Vagina (tissue), 2 donors: ENCODE results near the gene PRKAR1B. TPM values are rescaled to one million over a fixed set of nuclear protein-coding genes. Genes with fewer than 3 reads are reported as not detected.

ENCODE experiments used
- DNase-seq, 2 donors: peaks; one replicate each; pipeline ENCODE4 v3.0.0-alpha.2; 2017; ENCODE audit errors: extremely low spot score in 2 of 2
- H3K27ac ChIP-seq: fragments of 200-600 bp; sonication (generic); one replicate; pipeline ENCODE4 v1.5.1; 2019
- H3K27me3 ChIP-seq: fragments of 200-600 bp; sonication (generic); one replicate; pipeline ENCODE4 v1.5.1; 2019
- H3K36me3 ChIP-seq, 2 donors: fragments of 200-600 bp; sonication (generic); one replicate each; pipeline ENCODE4 v1.5.1; 2017 to 2019
- H3K4me1 ChIP-seq: fragments of 200-600 bp; sonication (generic); one replicate; pipeline ENCODE4 v1.5.1; 2019
- H3K4me3 ChIP-seq, 2 donors: fragments of 200-600 bp; sonication (generic); 1 replicate in 1 of 2; 2 replicates in 1 of 2; pipeline ENCODE4 v1.5.1; 2016 to 2019
- H3K9me3 ChIP-seq: fragments of 200-600 bp; sonication (generic); one replicate; pipeline ENCODE4 v1.5.1; 2019
- CTCF ChIP-seq, 3 experiments: fragments of 450-650 bp in 2 of 3; fragments of 200-600 bp in 1 of 3; sonication (generic) in 1 of 3; IDR thresholded peaks; one replicate each; pipeline ENCODE4 v1.5.1; 2017 to 2019; ENCODE audit warnings: antibody characterized with exemption in 3 of 3, mild to moderate bottlenecking in 2 of 3, moderate library complexity in 2 of 3
- POLR2A ChIP-seq, 2 donors: fragments of 450-650 bp; IDR thresholded peaks; one replicate each; pipeline ENCODE4 v1.6.1; 2017; ENCODE audit warnings: antibody characterized with exemption in 2 of 2, mild to moderate bottlenecking in 2 of 2, moderate library complexity in 2 of 2
- POLR2AphosphoS5 ChIP-seq, 2 donors: sonication (generic); formaldehyde crosslinking; IDR thresholded peaks; one replicate each; pipeline ENCODE4 v1.9.0; 2017; ENCODE audit warnings: antibody characterized with exemption in 2 of 2, mild to moderate bottlenecking in 2 of 2, low read depth in 1 of 2; ENCODE audit not compliant: insufficient read depth in 1 of 2
- intact Hi-C: fragments of 100-400 bp; cut with DNase I; formaldehyde crosslinking; loops from one replicate; pipeline ENCODE4 v1.15.1; 2023
- total RNA-seq: library from RNA; depleted of rRNA; stranded (reverse); fragments of >200 nt; gene quantifications from one replicate; pipeline ENCODE4 v1.2.3, GENCODE V29; 2016

Gene PRKAR1B
- total RNA-seq, 1 donor from 2014 or later = 31.4 TPM

- intact Hi-C loops = no loop called here
- Histone ChIP-seq H3K36me3 (no peaks in the 10 kb centered on the region), H3K9me3 (no peaks in the 10 kb centered on the region), H3K4me3 (no peak overlapping the region), H3K27me3 (no peaks in the 10 kb centered on the region), H3K27ac (no peak overlapping the region), H3K4me1 (no peaks in the 10 kb centered on the region)
- TF ChIP-seq POLR2AphosphoS5 (IDR thresholded peaks at IDR 0.05; ENCODE audit: insufficient read depth in 1 of 2, low read depth in 1 of 2) (no peak), CTCF (IDR thresholded peaks at IDR 0.05) (no peak), POLR2A (IDR thresholded peaks at IDR 0.05) (no peak)
- DNase-seq = no peak
These were observed 176.0 kb downstream of the PRKAR1B start for GRCh38 chr7:550881-551614.

- H3K4me3 ChIP-seq = no peak overlapping the region
- no peaks in the 10 kb centered on the region for H3K36me3 ChIP-seq
- H3K4me1 ChIP-seq = no peaks in the 10 kb centered on the region
- no peaks in the 10 kb centered on the region for H3K27me3 ChIP-seq
- intact Hi-C loops = no loop called here
- H3K9me3 ChIP-seq = no peaks in the 10 kb centered on the region
- TF ChIP-seq CTCF (IDR thresholded peaks at IDR 0.05) (no peak), POLR2A (IDR thresholded peaks at IDR 0.05) (no peak), POLR2AphosphoS5 (IDR thresholded peaks at IDR 0.05; ENCODE audit: insufficient read depth in 1 of 2, low read depth in 1 of 2) (no peak)
- H3K27ac ChIP-seq = no peak overlapping the region
- no peak for DNase-seq
These were observed 177.0 kb downstream of the PRKAR1B start for GRCh38 chr7:549891-550625.

- H3K36me3 ChIP-seq = no peaks in the 10 kb centered on the region
- intact Hi-C loops = no loop called here
- no peak for DNase-seq
- TF ChIP-seq POLR2AphosphoS5 (IDR thresholded peaks at IDR 0.05; ENCODE audit: insufficient read depth in 1 of 2, low read depth in 1 of 2) (no peak), CTCF (IDR thresholded peaks at IDR 0.05) (no peak), POLR2A (IDR thresholded peaks at IDR 0.05) (no peak)
- H3K4me1 ChIP-seq = no peaks in the 10 kb centered on the region
- H3K27me3 ChIP-seq = no peaks in the 10 kb centered on the region
- H3K27ac ChIP-seq = no peak overlapping the region
- no peaks in the 10 kb centered on the region for H3K9me3 ChIP-seq
- no peak overlapping the region for H3K4me3 ChIP-seq
These were observed 177.8 kb downstream of the PRKAR1B start for GRCh38 chr7:549066-549890.

- H3K4me3 ChIP-seq = no peak overlapping the region
- intact Hi-C loops = no loop called here
- TF ChIP-seq CTCF (IDR thresholded peaks at IDR 0.05) = no peak
- TF ChIP-seq POLR2A (IDR thresholded peaks at IDR 0.05) = no peak
- no peak for TF ChIP-seq POLR2AphosphoS5 (IDR thresholded peaks at IDR 0.05; ENCODE audit: insufficient read depth in 1 of 2, low read depth in 1 of 2)
- no peaks in the 10 kb centered on the region for H3K27me3 ChIP-seq
- no peaks in the 10 kb centered on the region for H3K9me3 ChIP-seq
- no peaks in the 10 kb centered on the region for H3K4me1 ChIP-seq
- no peaks in the 10 kb centered on the region for H3K36me3 ChIP-seq
- no peak for DNase-seq
- no peak overlapping the region for H3K27ac ChIP-seq
These were observed 178.7 kb downstream of the PRKAR1B start for GRCh38 chr7:548401-548800.
